Psoas muscle (tissue), 8 donors: ENCODE measurements around the gene IL6R. TPM values are rescaled to one million over a fixed set of nuclear protein-coding genes. Genes with fewer than 3 reads are reported as not detected.

Experiments
- ATAC-seq, 4 donors: fragments of 200-7000 bp; cut with Tn5 transposase; one replicate each; pipeline ENCODE4 v1.9.1; 2020; ENCODE audit warnings: moderate library complexity in 3 of 4, mild to moderate bottlenecking in 2 of 4
- DNase-seq, 2 donors: peaks; one replicate each; pipeline ENCODE4 v3.0.0-alpha.2; 2020
- H3K27ac ChIP-seq: fragments of 200-600 bp; one replicate; pipeline ENCODE4 v1.8.0; 2022
- H3K27me3 ChIP-seq, 3 donors: fragments of 200-600 bp in 1 of 3; one replicate each; pipeline versions ENCODE4 v1.6.1 to v1.8.0; 2013 to 2022; ENCODE audit warnings: low read length in 2 of 3, mild to moderate bottlenecking in 2 of 3, moderate library complexity in 1 of 3; ENCODE audit not compliant: insufficient read depth in 3 of 3
- H3K36me3 ChIP-seq, 2 donors: fragments of 200-600 bp in 1 of 2; one replicate each; pipeline versions ENCODE4 v1.6.1 to v1.8.0; 2013 to 2022; ENCODE audit warnings: low read depth in 1 of 2, mild to moderate bottlenecking in 1 of 2, moderate library complexity in 1 of 2; ENCODE audit not compliant: insufficient read depth in 1 of 2
- H3K4me1 ChIP-seq: fragments of 200-600 bp; one replicate; pipeline ENCODE4 v1.8.0; 2022
- H3K4me3 ChIP-seq: fragments of 200-600 bp; one replicate; pipeline ENCODE4 v1.8.0; 2022; ENCODE audit warnings: mild to moderate bottlenecking
- H3K9me3 ChIP-seq: fragments of 200-600 bp; one replicate; pipeline ENCODE4 v1.8.0; 2022
- WGBS, 3 donors: extraction: QIAGEN DNeasy Blood & Tissue Kit; methylation state at CpG; one replicate each; pipeline versions ENCODE4 v1.1.6 to v1.1.7; 2013; 5-methylcytosine and 5-hydroxymethylcytosine counted together
- intact Hi-C, 2 donors: fragments of 100-400 bp; cut with DNase I; formaldehyde crosslinking; loops; one replicate each; pipeline versions ENCODE4 v1.11.0 to v1.14.2; 2022
- polyA plus RNA-seq, 3 donors: library from polyadenylated mRNA; stranded (reverse); fragments of 200-250 nt; gene quantifications; one replicate each; pipeline ENCODE4 v1.2.3, GENCODE V29; 2013
- total RNA-seq, 4 donors: library from RNA; stranded (reverse); fragmentation: NEBNext Ultra II Directional in 2 of 4; extraction: Animal tissue kit (Norgen Biotek cat#: 25700) in 2 of 4; gene quantifications; one replicate each; pipeline versions ENCODE4 v1.2.1 to v1.2.4, GENCODE V29; 2021 to 2023
- TF ChIP-seq, protein P1 (sequence below): fragments of 200-600 bp; IDR thresholded peaks from one replicate; pipeline ENCODE4 v1.8.0; 2022; ENCODE audit warnings: antibody characterized with exemption
- donor health status: healthy with polysubstance abuse.
- donor health status: DM: no; HTN: no; CAD: no; lungs with moderate emphysema.
- donor health status: Bipolar disorder and iron deficiency.
- donor health status: healthy.
- donor health status: DM: yes; HTN: yes; CAD: no.
- donor health status: DM: no; HTN: no; CAD: no.
- donor health status: DM: no; HTN: no; CAD: no.
- donor health status: DM: yes; HTN: yes; CAD: no.

The IL6R gene
- total and polyA plus RNA-seq, 7 donors: 32.6 to 182 (median 80.8) TPM

DNA sequence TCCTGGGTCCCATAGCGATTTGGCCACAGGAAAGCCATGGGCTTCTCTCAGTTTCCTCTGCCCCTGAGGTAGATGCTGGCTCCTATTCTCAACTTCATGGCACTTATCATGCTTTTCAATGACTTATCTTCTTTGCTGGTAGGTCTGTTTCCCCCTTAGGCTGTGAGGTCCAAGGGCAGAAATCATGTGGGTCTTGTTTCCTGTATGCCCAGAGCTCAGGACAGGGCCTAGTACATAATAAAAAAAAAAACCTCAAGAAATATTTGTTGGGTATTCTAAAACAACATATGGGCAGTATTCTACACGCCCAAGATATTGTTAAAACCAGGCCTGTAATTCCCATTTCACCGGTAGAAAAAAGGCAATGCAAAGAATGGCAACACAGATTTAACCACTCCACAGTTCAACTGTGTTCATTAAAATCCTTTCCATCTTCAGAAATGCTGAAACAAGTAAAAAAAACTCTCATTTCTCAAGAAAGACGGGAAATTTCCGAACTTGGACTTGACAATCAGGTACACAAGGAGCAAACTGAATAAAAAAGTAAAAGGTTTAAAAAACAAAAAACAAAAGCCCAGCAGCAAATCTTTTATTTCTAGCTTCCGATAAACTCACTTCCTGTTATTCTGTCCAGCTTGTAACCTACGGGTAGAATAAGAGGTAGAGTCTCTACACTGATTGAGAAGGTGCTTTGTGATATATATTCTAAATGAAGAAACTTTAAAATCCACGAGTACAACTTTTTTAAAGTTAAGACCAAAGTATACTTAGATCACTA, 90.5 kb downstream of the IL6R start:
- DNase-seq (no peak), ATAC-seq (no peak)
- intact Hi-C loops: no loop called here
- Histone ChIP-seq H3K4me3 (peak overlapping the region; percentile 29), H3K27me3 (peaks cover 3 to 18% (median 6%) of the 10 kb centered on the region in 3 donors), H3K36me3 (no peaks in the 10 kb centered on the region), H3K4me1 (peaks cover 3% of the 10 kb centered on the region), H3K27ac (peak overlapping the region; percentile 41), H3K9me3 (no peaks in the 10 kb centered on the region)
- TF ChIP-seq, protein P1, sequence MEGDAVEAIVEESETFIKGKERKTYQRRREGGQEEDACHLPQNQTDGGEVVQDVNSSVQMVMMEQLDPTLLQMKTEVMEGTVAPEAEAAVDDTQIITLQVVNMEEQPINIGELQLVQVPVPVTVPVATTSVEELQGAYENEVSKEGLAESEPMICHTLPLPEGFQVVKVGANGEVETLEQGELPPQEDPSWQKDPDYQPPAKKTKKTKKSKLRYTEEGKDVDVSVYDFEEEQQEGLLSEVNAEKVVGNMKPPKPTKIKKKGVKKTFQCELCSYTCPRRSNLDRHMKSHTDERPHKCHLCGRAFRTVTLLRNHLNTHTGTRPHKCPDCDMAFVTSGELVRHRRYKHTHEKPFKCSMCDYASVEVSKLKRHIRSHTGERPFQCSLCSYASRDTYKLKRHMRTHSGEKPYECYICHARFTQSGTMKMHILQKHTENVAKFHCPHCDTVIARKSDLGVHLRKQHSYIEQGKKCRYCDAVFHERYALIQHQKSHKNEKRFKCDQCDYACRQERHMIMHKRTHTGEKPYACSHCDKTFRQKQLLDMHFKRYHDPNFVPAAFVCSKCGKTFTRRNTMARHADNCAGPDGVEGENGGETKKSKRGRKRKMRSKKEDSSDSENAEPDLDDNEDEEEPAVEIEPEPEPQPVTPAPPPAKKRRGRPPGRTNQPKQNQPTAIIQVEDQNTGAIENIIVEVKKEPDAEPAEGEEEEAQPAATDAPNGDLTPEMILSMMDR: no peak
- 68 to 76% (median 73%) methylated on average over 8 of the region's 8 CpGs for WGBS, 3 donors

DNA sequence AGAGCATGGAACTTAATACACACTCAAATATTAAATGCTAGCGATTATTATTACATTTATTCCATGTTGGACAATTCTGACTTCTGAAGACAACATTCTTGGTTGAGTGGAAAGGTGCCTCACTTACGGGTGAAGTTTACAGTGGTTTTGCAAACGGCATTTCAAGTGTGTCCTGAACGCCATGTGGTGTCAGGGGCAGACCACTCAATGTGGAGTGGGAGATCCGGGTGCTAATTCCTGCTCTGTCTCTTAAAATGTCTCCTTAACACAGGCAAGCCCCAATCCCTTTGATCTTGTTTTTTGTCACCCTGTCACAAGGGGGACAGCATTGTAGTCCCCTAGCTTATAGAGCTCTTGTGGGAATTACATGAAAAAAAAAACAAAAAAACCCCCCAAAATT, 91.2 kb downstream of the IL6R start:
- no peak for ATAC-seq
- WGBS, 3 donors: 58 to 68% (median 68%) methylated on average over 5 of the region's 5 CpGs
- TF ChIP-seq, protein P1: no peak
- Histone ChIP-seq H3K27ac (peak overlapping the region; percentile 41), H3K4me3 (peak overlapping the region; percentile 29), H3K9me3 (no peaks in the 10 kb centered on the region), H3K36me3 (no peaks in the 10 kb centered on the region), H3K4me1 (peaks cover under 1% of the 10 kb centered on the region), H3K27me3 (peaks cover 3 to 23% (median 9%) of the 10 kb centered on the region in 3 donors)
- intact Hi-C loops: no loop called here
- DNase-seq: no peak

DNA sequence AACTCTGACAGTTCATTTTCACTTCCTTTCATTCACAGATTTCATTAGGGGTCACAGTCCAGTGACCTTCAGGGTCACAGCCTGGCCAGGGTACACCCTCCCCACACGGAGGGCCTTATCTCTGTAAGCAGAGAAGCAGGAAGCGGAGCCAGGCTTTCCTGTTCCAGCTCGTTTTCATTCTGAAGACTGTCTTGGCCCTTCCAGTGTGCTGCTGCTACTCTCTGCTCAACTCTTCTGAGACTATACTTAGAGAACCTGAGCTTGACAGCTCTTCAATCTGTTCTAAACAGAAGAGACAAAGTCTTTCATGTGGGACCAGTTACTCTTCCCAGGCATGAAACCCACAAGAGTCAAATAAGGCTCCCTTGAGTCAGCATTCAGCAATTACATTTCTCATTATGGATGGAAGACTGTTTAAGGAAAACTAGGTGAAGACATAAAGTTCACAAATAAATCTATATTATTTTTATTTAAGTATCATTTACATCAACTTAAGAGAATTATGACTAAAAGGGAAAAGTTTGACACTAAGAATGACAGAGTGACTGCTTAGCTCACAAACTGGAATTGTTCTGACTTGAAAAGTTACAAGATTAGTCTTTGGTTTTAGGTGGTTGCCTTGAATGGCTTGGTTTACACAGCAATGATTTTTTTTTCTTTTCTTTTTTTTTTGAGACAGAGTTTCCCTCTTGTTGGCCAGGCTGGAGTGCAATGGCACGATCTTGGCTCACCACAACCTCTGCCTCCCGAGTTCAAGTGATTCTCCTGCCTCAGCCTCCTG, 92.1 kb downstream of the IL6R start:
- Histone ChIP-seq H3K4me3 (peak overlapping the region; percentile 29), H3K4me1 (no peaks in the 10 kb centered on the region), H3K27ac (peak overlapping the region; percentile 41), H3K36me3 (no peaks in the 10 kb centered on the region), H3K27me3 (peaks cover 3 to 32% (median 10%) of the 10 kb centered on the region in 3 donors), H3K9me3 (no peaks in the 10 kb centered on the region)
- DNase-seq (peak in 1 of 2 donors; percentile 60), ATAC-seq (peak in 2 of 4 donors; percentile 40 to 52)
- WGBS, 3 donors: 44 to 56% (median 45%) methylated on average over 5 of the region's 5 CpGs
- TF ChIP-seq, protein P1: no peak
- intact Hi-C loops: no loop called here

DNA sequence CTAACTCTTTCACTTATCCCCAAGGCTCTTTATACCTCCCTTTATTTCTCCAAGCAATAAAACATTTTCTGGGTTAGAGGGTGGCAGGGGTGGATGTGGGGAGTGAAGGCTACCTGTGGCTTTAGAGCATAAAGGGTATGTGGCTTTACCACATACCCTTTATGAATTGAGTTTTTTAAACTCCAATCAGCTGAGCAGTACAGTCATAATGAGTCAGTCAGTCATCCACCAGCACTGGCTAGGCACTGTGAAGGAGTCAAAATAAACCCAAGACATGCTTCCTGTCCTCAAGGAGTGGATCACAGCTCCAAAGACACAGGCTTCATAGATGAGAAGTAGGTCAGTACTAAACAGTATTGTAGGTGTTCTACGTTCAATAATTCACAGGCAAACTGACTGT, 94.3 kb downstream of the IL6R start:
- Histone ChIP-seq H3K9me3 (no peaks in the 10 kb centered on the region), H3K4me3 (peak overlapping the region; percentile 67), H3K36me3 (no peaks in the 10 kb centered on the region), H3K27me3 (peaks cover 3 to 54% (median 16%) of the 10 kb centered on the region in 3 donors), H3K4me1 (no peaks in the 10 kb centered on the region), H3K27ac (no peak overlapping the region)
- intact Hi-C loops: no loop called here
- 63 to 73% (median 71%) methylated on average over 1 of the region's 1 CpG for WGBS, 3 donors
- ATAC-seq (no peak), DNase-seq (no peak)
- TF ChIP-seq, protein P1: no peak
